GM19099 (cell line): ENCODE results near the gene ETV1.

ENCODE experiments used
- POLR2A ChIP-seq: IDR thresholded peaks from 3 replicates; pipeline ENCODE4 v1.6.1; 2011; ENCODE audit warnings: low read depth; ENCODE audit not compliant: insufficient read length; ENCODE audit errors: extremely low read depth

Gene ETV1

GRCh38 chr7:13921062-13921461 lies 68.4 kb downstream of the ETV1 start:
- no peak for TF ChIP-seq POLR2A

- no peak for TF ChIP-seq POLR2A
Measured at GRCh38 chr7:13920053-13920697, 69.3 kb downstream of the ETV1 start.

- no peak for TF ChIP-seq POLR2A
Measured at GRCh38 chr7:13915891-13916290, 73.6 kb downstream of the ETV1 start.

- TF ChIP-seq POLR2A, result no peak
Measured at GRCh38 chr7:13912715-13913278, 76.7 kb downstream of the ETV1 start.

- no peak for TF ChIP-seq POLR2A
Measured at GRCh38 chr7:13911909-13912308, 77.6 kb downstream of the ETV1 start.

GRCh38 chr7:13910805-13911551 lies 78.5 kb downstream of the ETV1 start:
- no peak for TF ChIP-seq POLR2A

- no peak for TF ChIP-seq POLR2A
Measured at GRCh38 chr7:13908667-13909397, 80.6 kb downstream of the ETV1 start.

GRCh38 chr7:13907831-13908230 lies 81.6 kb downstream of the ETV1 start:
- TF ChIP-seq POLR2A, result no peak

GRCh38 chr7:13904689-13905088 lies 84.8 kb downstream of the ETV1 start:
- TF ChIP-seq POLR2A, result no peak

- TF ChIP-seq POLR2A, result no peak
Measured at GRCh38 chr7:13904007-13904406, 85.5 kb downstream of the ETV1 start.

GRCh38 chr7:13901577-13901976 lies 87.9 kb downstream of the ETV1 start:
- TF ChIP-seq POLR2A, result no peak

GRCh38 chr7:13898957-13899670 lies 90.4 kb downstream of the ETV1 start:
- TF ChIP-seq POLR2A, result no peak

GRCh38 chr7:13897819-13898218 lies 91.6 kb downstream of the ETV1 start:
- no peak for TF ChIP-seq POLR2A

GRCh38 chr7:13894954-13895353 lies 94.5 kb downstream of the ETV1 start:
- no peak for TF ChIP-seq POLR2A

- TF ChIP-seq POLR2A, result no peak
Measured at GRCh38 chr7:13894377-13894776, 95.1 kb downstream of the ETV1 start.
